DMS 273 (cell line): ENCODE results near the gene NUDT16L1.

Source experiments
- DNase-seq: peaks from one replicate; lab custom pipeline; 2025; ENCODE audit not compliant: unreplicated experiment; lab: John Stamatoyannopoulos, UW

NUDT16L1 gene

DNA sequence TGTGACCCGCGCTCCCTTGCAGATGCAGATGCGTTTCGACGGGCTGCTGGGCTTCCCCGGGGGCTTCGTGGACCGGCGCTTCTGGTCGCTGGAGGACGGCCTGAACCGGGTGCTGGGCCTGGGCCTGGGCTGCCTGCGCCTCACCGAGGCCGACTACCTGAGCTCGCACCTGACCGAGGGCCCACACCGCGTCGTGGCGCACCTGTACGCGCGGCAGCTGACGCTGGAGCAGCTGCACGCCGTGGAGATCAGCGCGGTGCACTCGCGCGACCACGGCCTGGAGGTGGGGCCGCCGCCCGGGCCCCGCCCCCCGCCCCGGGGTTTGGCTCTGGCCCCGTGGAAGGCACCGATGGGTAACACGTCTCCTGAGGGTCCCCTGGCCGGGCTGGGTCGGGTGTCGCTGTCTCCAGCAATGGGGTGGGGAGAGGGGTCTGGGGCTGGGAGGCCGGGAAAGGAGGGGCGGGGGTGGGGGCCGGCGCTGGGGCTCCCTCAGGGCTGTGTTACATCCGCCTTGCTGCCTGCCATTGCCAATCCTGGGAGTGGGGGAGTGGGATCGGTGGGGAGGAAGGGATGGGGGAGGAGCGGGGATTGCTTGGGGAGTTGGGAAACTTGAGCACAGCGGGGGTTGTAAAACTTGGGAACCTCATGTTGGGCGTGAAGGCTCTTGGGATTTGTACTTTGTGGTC is 737 bp downstream of the NUDT16L1 start:
- peak; percentile 61 for DNase-seq

DNA sequence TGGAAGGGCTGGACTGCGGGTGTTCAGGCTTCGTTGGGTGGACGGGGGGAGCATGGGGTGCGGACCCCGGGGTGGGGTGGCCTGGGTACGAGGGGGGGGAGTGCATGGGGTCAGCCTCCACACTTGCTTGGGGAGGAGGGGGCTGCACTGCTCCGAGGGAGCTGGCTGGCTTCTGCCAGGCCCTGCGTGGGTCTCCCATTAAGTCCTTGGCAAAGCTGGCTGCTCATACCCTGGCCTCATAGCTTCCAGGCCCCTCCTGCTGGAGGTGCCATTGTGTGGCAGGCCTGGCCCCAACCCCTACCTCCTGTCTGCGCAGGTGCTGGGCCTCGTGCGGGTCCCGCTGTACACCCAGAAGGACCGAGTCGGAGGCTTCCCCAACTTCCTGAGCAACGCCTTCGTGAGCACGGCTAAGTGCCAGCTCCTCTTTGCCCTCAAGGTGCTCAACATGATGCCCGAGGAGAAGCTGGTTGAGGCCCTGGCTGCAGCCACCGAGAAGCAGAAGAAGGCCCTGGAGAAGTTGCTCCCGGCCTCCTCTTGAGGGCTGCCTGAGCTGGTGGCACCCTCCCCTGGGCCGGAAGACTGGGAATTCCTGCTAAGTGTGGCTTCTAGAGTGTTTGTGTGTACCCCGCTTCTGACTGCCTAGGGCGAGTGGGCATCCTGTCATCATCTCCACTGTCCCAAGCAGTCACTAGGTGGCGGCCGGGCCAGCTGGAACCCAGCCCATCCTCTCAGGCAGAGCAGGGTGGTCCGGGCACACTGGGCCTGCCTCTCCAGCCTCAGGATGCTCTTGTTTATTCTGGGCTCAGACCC is 1.5 kb downstream of the NUDT16L1 start:
- no peak for DNase-seq

DNA sequence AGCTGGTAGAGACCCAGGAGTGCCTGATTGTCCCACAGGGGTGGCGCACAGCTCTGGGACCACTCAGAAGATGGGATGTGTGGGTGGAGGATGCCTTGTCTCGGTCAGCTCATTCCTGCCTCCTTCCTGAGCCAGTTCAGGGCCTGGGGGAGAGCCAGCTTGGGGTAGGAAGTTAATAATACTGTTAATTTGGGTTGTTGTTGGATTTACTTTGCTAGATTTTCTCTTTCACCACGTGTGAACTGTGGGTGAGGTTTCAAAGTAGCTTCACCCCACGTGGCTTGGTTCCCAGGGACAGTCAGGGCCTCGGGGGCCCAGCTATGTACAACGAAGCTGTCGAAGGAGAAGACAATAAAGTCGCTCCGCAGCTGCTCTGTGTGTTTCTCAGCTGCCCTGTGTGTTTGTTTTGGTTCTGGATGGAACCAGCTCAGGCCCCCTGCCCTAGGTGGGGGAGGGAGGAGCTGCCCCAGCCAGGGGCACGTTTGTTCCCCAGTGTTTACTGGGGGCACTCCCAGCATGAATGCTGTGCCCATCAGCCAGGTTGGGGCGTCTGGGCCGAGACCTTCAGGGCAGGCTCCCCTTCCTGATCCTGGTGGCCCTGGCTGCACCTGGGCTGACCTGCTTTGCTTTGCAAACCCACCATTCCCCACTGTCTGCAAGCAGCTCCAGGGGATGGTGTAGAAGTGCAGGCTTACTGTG is 2.3 kb downstream of the NUDT16L1 start:
- no peak for DNase-seq

DNA sequence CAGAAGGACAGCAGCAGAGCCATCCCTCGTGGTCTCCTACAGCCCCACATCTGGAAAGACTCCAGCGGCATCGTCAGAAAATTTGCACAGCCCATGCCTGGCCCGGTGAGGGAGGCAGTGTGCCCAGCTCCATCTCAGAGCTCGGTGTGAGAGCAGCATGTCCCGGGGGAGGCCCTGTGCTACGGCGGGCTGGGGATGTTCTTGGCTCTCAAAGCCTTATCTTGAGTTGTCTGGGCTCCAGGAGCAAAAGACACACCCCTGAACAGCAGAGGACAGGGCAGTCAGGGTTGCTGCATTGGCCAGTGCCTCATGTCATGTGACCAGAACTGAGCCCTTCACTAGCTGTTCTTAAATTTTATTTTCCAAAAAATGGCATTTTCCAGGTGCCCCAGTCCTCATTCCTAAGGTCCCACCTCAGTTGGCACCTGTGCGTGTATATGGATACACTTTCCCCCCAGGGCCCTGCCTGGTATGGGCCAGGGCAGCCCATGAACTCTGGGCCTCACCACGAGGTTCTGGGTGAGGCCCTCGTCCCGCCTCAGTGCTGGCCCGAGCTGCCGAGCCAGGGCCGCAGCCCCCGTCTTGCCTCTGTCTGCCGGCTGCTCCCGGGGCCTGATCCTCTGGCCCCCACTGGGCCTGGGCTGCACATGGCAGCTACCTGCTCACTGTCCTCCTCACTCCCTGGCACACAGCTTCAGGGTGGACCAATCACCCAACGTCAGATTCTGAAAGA is 3.0 kb downstream of the NUDT16L1 start:
- DNase-seq: peak; percentile 35

DNA sequence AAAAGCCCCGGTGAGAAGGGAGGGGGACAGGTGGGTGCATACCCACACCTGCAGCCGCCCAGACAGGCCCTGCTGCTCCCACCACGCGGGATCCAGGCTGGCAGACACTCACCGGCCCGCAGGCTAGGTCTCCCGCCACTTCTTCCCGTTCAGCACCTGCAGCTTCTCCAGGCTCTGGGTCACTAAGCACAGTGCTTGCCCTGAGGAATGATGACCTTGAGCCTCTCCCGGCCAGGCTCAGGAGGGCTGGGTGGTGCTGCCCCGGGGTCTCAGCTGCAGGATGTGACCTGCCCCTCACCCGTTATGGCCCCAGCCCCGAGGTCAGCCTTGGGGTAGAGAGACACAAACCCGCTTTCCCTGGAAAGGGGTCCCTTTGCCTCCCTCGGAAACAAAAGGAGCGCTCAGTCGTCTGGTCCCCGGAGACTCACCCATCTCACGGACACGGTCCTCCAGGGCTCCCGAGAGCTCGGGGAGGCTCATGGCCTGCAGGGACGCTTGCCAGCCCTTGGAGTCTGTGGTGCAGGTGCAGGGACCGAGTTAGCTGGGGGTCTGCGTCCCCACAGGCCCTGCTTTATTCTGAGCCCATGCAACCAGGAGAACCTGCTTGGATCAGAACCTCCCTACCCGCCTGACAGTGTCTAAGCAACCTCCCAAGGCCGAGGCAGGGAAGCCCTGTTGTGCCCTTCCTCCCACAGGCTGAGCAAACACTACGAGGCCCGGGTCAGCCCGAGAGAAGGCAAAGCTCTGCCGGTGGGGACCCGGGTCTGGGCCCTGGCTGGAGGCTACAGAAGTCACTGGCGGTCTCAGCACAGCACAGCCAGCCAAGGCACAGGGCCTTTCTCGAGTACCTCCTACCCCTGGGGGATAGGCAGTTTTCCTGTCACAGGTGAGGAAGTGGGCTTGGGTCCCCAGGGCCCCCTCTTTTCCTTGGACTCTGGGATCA is 3.8 kb downstream of the NUDT16L1 start:
- no peak for DNase-seq

DNA sequence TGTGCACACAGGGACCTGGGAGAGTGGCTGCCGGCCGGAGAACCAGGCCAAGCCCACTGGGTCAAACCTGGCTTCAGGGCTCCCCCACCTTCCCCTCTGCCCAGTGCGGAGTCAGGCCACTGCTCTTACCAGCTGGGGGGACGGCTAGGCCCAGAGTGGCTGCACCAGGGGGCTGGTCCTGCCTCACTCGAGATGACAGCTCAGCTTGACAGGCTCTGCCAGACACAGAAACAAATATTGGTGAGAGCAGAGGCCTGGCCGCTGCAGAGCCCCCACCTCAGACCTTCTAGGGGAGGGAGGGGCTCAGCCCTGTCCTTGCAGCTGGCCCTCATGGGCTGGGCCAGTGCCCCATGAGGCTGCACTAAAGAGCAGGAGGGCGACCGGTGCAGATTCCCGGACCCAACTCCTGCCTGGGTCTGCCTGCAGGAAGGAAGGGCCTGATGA is 4.5 kb downstream of the NUDT16L1 start:
- no peak for DNase-seq

DNA sequence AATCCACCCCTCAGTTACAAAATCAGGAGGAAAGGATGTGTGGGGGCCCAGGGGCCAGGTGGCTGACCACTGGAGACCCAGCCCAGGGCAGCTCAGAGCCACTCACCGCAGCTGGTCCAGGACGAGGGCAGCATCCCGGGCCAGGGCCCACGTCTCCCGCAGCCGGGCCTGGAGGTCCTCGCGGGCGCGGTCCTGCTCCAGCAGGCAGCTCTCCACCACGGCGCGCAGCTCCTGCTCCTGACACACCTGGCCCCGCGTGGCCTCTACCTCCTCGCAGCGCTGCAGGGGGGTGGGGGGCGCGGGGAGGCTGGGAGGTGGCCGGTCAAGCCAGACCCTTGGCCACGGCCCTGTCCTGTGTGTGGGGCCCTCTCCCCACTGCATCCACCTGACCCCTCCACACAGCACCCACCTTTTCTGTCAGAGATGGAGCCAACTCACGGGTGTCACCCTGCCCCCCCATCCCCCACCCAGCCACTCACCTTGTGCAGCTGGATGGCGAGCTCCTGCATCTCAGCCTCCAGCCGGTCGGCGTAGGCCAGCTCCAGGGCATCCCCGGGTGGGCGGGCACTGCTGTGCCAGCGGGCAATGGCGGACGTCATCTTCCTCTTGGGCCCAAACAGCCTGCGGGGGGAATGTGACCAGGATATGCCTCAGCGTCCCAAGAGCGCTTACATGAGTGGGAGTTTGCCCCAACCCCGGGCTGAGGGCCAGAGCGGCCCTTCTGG is 5.1 kb downstream of the NUDT16L1 start:
- no peak for DNase-seq

DNA sequence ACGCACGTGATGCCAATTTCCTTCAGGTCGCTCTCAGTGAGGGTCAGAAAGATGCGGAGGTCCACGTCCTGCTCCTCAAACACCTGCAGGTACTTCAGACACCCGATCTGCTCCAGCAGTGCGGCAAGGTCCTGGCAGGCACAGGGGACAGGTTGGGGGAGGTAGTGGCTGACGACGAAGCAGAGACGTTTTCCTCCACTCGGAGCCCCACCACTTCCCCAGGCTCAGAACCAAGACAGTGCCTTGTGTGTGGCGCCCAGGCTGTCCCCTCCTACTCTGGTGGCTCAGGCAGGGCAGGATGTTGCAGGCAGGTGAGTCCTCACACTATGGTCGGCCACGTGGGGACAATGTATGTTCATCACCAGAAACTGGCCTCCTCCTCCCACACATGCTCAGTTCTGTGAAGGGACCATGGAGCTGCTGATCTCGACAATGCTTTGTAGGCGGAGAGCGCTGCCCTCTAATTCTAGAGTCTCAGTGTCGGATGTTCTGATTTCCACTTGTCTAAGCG is 5.7 kb downstream of the NUDT16L1 start:
- DNase-seq: no peak

DNA sequence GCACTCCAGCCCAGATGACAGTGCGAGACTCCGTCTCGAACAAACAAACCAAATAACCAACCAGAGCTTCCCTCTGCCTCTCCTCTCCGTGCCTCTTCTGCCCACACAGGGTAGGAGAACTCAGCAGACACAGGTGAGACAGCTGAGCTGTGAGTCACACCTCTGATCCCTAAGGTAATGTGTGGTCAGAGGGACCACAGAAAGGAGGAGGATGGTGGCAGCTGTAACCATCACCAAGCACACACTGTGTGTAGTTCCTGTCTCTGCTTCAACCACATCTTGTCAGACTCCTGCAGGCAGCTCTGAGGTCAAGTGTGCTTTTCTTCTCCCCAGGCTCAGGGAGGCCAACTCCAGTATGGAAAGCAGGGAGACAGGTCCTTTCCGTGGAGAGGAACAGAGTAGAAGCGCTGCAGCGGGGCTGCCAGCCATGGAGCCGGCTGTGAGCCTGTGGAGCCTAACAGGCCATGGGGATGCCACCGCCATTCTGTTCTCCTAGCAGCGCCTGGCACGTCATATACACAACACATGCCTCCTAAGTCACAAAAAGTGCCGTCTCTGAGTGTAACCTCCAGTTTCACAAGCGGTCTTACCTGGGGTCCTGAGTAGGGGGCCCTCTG is 7.1 kb downstream of the NUDT16L1 start:
- no peak for DNase-seq

DNA sequence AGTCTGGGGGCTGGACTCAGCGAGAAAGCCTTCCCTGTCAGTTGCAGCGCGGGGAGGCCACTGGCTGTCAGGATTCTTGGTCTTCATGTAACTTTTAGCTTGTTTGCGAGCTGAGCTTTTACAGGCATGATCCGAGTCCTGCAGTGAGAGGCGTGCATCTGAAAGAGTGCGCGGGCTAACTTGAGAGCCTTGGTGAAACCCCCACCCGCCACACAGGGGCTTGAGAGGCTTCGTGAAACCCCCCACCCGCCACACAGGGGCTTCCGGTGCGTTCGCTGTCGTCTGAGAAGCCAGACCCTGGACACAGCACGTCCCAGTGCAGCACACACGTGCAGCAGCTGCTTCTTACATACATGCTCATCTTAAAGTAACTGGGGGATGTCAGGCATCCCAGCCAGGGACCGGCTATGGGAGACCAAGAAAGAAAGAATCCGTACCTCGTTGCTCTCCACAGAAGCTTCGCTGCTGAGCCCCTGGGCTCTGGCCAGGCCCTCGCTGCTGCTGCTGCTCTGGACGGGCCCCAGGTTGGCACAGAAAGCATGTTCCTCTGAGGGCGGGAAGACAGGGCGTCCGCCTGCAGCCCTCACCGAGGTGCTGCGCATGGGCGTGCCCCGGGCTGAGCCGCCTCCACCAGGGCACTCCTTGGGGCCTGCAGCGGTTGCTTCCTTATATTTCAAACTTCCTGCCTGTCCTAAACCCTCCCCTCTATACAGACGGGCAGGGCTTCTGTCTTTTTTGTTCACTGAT is 7.8 kb downstream of the NUDT16L1 start:
- DNase-seq: no peak

DNA sequence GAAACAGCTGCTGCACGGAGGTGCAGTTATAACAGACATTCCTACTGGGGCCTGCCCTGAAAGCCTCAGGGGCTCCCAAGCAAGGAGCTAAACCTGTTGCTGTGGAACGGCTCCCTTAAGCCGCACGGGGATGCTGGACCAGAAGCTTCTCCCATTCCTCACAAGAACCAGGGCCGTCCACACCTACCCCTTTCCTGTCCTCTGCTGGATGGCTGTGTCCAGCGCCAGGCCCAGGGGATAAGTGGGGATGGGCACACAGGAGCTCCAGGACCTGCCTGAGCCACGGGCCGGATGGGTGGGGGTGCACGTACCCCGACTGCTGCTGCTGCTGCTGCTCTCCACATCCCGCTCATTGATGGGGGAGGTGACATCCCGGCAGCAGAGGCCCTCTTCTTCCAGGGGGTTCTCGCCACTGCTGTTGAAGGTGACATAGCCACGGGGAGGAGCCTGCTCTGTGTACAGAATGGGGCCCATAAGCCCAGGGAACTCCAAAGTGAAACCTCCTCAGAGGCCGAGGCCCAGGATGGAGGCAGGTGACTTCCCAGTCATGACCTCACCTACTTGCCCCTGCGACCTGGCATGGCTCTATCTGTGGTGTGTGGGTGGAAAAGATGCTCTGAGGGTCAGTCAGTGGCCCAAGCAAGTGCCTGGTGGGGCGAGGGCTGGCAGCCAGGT is 8.6 kb downstream of the NUDT16L1 start:
- no peak for DNase-seq

DNA sequence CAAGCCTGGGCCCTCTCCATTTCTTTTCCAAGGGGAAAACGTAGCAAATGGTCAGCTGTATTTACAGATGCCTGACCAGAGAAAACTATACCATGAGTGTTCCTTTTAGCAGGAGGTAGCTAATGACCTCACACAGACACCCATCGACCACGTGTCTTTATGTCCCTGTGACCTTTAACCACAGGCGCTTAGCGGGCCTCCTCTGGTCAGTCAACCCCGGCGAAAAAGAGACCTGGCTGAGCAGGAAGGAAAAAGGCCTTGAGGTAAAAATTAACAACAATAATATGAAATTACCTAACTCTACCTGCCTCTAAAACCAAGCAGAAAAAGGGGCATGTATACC is 9.1 kb downstream of the NUDT16L1 start:
- DNase-seq: no peak

DNA sequence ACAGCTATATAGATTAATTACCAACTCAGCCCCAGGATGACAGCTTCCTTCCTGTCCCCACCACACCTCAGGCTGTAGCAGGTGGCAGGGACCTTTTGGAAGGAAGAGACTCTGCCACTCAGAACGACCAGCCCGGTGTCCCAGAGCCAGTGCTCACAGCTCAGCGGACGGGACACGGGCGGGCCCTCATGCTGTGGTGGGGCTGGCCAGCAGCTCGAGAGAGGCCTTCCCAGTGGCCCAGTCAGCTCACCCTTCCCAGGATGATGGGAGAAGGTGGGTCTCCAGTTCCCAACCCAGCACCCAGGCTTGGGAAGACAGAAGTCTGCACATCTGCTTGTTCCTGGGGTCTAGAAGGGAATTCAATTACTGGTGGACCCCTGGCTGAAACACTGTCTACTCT is 10.5 kb downstream of the NUDT16L1 start:
- no peak for DNase-seq

DNA sequence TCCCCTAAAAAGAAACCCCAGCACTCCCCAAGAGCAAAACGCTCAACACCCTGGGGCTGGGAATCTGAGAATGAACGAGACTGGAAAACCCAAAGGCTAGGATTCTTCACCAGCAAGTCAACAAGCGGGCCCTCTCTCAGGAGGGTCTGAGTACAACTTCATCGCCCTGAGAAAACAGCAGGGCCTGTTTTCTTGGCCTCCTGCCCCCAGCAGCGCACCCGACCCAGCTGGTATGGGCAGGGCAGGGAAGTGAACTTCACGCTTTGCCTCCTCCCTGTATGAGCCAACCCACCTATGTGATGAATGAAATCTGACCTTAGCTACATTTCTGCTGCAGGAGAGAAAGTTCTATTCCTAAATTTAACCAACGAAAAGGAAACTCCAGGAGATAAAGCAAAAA is 11.1 kb downstream of the NUDT16L1 start:
- no peak for DNase-seq

DNA sequence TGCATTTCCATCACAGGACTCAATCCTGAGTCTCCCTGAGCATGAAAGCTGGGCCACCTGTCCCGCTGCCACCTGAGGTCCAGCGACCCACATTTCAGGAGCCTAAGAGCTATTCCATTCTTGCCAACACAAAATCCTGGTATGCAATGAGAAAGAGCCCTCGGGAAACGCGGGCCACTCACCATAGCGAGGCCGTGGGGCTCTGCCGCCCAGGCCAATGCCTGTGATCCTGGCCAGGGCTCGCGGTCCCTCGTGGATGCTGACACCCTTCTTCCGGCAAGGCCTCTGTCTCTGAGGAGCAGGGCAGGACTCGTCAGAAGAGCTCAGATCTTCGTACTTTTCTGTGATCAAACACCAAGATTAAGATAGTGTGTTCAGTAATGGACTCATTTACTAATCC is 11.6 kb downstream of the NUDT16L1 start:
- DNase-seq: no peak

DNA sequence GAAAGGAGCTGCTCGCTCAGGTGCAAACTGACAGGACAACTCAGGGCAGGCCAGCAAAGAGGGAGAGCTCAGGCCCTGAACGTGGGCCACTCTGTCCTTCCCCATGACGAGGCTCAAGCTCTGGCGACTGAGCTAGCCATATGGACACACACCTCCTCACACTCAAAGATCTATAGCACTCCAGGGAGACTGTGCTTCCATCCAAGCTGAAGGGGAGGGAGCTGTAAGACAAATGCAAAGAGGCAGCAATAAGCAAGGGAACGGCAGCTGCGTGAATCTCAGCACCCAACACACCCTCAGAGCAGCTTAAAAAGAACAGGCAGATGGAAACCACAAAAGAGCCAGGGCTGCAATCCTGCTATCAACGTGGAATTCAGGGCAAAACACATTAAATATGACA is 13.5 kb downstream of the NUDT16L1 start:
- no peak for DNase-seq

DNA sequence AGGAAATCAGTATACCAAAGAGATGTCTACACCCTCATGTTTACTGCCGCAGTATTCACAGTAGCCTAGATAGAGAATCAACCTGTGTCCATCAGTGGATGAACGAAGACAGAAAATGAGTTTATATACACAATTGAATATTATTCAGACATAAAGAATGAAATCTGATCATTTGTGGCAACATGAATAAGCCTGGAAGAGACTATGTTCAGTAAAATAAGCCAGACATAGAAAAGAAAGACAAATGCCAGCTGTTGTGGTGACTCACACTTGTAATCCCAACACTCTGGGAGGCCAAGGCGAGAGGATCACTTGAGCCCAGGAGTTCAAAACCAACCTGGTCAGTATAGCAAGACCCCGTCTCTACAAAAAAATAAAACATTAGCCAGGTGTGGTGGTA is 16.1 kb downstream of the NUDT16L1 start:
- DNase-seq: no peak
